Measurements from ENCODE around the gene BICD1. TPM values are rescaled to one million over a fixed set of nuclear protein-coding genes. Genes with fewer than 3 reads are reported as not detected.

BICD1 gene
- polyA plus RNA-seq, 1 of the 3 experiments (the other 2 are of a cell fraction) = 12.1 TPM

DNA sequence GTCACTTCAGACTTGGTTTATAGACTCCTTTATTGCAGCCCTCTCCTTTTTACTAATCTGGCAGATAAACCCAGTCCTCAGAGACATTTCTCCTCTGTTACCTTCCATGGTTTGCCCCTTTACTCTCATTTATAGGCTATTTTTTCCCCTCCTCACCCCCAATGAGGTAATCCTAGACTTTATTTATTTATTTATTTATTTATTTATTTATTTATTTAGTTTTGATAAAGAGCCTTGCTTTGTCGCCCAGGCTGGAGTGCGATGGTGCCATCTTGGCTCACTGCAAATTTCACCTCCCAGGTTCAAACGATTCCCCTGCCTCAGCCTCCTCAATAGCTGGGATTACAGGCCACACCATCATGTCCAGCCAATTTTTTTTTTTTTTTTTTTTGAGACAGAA is 301.1 kb downstream of the BICD1 start:
- H3F3A ChIP-seq (replicated peaks; ENCODE audit: insufficient read depth) = no peaks in the 10 kb centered on the region
- POLR2A ChIA-PET = interaction anchor here (0.6 kb wide), 1 partner anchor 254 kb away, joined by 5 read pairs; no protein-coding TSS in a partner anchor
- CTCF ChIA-PET = no interaction called here
- no peak overlapping the region for H3K4me3 ChIP-seq (ENCODE audit: low read depth in 2 of 2, low read length in 1 of 2)
- H3K4me1 ChIP-seq (ENCODE audit: control insufficient read depth in 1 of 2, insufficient read depth in 2 of 2, low read depth in 1 of 2, low read length in 1 of 2) = no peaks in the 10 kb centered on the region
- no peaks in the 10 kb centered on the region for H4K20me1 ChIP-seq (ENCODE audit: insufficient read depth)
- no peaks in the 10 kb centered on the region for H3K9me3 ChIP-seq
- H3K27ac ChIP-seq (ENCODE audit: low read depth in 2 of 2, low read length in 1 of 2) = no peak overlapping the region
- H3K79me2 ChIP-seq (ENCODE audit: insufficient read depth) = no peaks in the 10 kb centered on the region
- no peaks in the 10 kb centered on the region for H3K27me3 ChIP-seq (ENCODE audit: insufficient read depth)
- DNase-seq = no peak
- 89% methylated on average over 3 of the region's 3 CpGs for WGBS (ENCODE audit: low lambda C conversion rate)
- no peaks in the 10 kb centered on the region for H3K9me2 ChIP-seq
- TF ChIP-seq TCF12 (IDR thresholded peaks at IDR 0.05) (no peak), FOXM1 (IDR thresholded peaks at IDR 0.05; ENCODE audit: low read depth) (no peak), FOSL2 (IDR thresholded peaks at IDR 0.05; ENCODE audit: borderline replicate concordance, low read depth) (no peak)
- TF ChIP-seq, protein P1, sequence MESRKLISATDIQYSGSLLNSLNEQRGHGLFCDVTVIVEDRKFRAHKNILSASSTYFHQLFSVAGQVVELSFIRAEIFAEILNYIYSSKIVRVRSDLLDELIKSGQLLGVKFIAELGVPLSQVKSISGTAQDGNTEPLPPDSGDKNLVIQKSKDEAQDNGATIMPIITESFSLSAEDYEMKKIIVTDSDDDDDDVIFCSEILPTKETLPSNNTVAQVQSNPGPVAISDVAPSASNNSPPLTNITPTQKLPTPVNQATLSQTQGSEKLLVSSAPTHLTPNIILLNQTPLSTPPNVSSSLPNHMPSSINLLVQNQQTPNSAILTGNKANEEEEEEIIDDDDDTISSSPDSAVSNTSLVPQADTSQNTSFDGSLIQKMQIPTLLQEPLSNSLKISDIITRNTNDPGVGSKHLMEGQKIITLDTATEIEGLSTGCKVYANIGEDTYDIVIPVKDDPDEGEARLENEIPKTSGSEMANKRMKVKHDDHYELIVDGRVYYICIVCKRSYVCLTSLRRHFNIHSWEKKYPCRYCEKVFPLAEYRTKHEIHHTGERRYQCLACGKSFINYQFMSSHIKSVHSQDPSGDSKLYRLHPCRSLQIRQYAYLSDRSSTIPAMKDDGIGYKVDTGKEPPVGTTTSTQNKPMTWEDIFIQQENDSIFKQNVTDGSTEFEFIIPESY (IDR thresholded peaks at IDR 0.05; ENCODE audit: borderline replicate concordance, low read depth) = no peak
- no peaks in the 10 kb centered on the region for H3K36me3 ChIP-seq (replicated peaks in 1 of 2; ENCODE audit: control insufficient read depth in 1 of 2, insufficient read depth in 2 of 2, low read length in 1 of 2)
- no peak overlapping the region for H3K9ac ChIP-seq
- H2AFZ ChIP-seq (ENCODE audit: low read depth) = no peak overlapping the region
- H3K4me2 ChIP-seq = no peak overlapping the region

DNA sequence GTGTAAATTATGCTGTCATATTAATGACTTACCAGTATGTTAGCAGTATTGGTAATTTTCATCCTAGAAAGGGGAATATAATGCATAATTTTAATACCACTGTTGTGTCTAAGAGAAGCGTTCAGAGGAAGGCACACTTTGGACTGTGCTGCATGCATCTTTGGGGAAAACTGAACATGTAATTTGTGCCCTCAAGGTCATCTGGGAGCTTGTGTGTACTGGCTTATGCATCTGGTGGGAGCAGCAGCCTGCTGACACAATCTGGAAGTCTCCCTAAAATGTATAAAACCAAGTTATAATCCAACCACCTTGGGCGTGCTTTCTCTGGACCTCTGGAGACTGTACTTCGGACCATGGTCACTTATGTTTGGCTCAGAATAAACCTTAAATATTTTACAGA is 306.8 kb downstream of the BICD1 start:
- Histone ChIP-seq H3K9ac (no peak overlapping the region), H3K27me3 (ENCODE audit: insufficient read depth) (no peaks in the 10 kb centered on the region), H3K4me1 (ENCODE audit: control insufficient read depth in 1 of 2, insufficient read depth in 2 of 2, low read depth in 1 of 2, low read length in 1 of 2) (no peaks in the 10 kb centered on the region), H3K9me3 (no peaks in the 10 kb centered on the region), H3K4me2 (no peak overlapping the region), H3K36me3 (replicated peaks in 1 of 2; ENCODE audit: control insufficient read depth in 1 of 2, insufficient read depth in 2 of 2, low read length in 1 of 2) (no peaks in the 10 kb centered on the region), H2AFZ (ENCODE audit: low read depth) (no peak overlapping the region), H3K9me2 (no peaks in the 10 kb centered on the region), H3K79me2 (ENCODE audit: insufficient read depth) (no peaks in the 10 kb centered on the region), H3K27ac (ENCODE audit: low read depth in 2 of 2, low read length in 1 of 2) (no peak overlapping the region), H4K20me1 (ENCODE audit: insufficient read depth) (no peaks in the 10 kb centered on the region), H3F3A (replicated peaks; ENCODE audit: insufficient read depth) (no peaks in the 10 kb centered on the region), H3K4me3 (ENCODE audit: low read depth in 2 of 2, low read length in 1 of 2) (no peak overlapping the region)
- no peak for DNase-seq
- WGBS (ENCODE audit: low lambda C conversion rate) = 51% methylated on average over 3 of the region's 3 CpGs
- no peak for TF ChIP-seq CHD2 (IDR thresholded peaks at IDR 0.05; ENCODE audit: low read length, partially characterized antibody)
- TF ChIP-seq FOXM1 (IDR thresholded peaks at IDR 0.05; ENCODE audit: low read depth) = no peak
- TF ChIP-seq YY1 (IDR thresholded peaks at IDR 0.05; ENCODE audit: low read depth) = no peak
- TF ChIP-seq SIN3A (IDR thresholded peaks at IDR 0.05; ENCODE audit: borderline replicate concordance, low read depth, low read length) = no peak
- no peak for TF ChIP-seq EZH2phosphoT487 (IDR thresholded peaks at IDR 0.05; ENCODE audit: borderline replicate concordance, low read depth)
- TF ChIP-seq TCF12 (IDR thresholded peaks at IDR 0.05) = no peak
- no peak for TF ChIP-seq SMC3 (IDR thresholded peaks at IDR 0.05; ENCODE audit: low read depth, low read length)
- no peak for TF ChIP-seq TAF1 (IDR thresholded peaks at IDR 0.05; ENCODE audit: borderline replicate concordance, low read depth, low read length)
- no peak for TF ChIP-seq TEAD4 (IDR thresholded peaks at IDR 0.05; ENCODE audit: borderline replicate concordance, insufficient read depth)
- TF ChIP-seq RFX5 (IDR thresholded peaks at IDR 0.05; ENCODE audit: low read length) = no peak
- TF ChIP-seq MXI1 (IDR thresholded peaks at IDR 0.05; ENCODE audit: low read depth, low read length) = no peak
- TF ChIP-seq, protein P2, sequence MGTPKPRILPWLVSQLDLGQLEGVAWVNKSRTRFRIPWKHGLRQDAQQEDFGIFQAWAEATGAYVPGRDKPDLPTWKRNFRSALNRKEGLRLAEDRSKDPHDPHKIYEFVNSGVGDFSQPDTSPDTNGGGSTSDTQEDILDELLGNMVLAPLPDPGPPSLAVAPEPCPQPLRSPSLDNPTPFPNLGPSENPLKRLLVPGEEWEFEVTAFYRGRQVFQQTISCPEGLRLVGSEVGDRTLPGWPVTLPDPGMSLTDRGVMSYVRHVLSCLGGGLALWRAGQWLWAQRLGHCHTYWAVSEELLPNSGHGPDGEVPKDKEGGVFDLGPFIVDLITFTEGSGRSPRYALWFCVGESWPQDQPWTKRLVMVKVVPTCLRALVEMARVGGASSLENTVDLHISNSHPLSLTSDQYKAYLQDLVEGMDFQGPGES (IDR thresholded peaks at IDR 0.05; ENCODE audit: low read depth, low read length) = no peak
- TF ChIP-seq, protein P3, sequence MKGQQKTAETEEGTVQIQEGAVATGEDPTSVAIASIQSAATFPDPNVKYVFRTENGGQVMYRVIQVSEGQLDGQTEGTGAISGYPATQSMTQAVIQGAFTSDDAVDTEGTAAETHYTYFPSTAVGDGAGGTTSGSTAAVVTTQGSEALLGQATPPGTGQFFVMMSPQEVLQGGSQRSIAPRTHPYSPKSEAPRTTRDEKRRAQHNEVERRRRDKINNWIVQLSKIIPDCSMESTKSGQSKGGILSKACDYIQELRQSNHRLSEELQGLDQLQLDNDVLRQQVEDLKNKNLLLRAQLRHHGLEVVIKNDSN (IDR thresholded peaks at IDR 0.05; ENCODE audit: borderline replicate concordance, low read depth) = no peak
- ChIA-PET CTCF (no interaction called here), POLR2A (no interaction called here)
